Activated naive CD8-positive, alpha-beta T cell (primary cell): Measurements from ENCODE around the gene DPP10.
"Not testable (repeated sequence)": the region's sequence is repeated elsewhere in the genome, so short reads cannot be mapped to it uniquely, and the experiment has no call there.

Source experiments
- H3K27ac Mint-ChIP-seq: one replicate; pipeline ENCODE4 v1.8.0; 2021; ENCODE audit warnings: mixed read lengths
- H3K27me3 Mint-ChIP-seq: one replicate; pipeline ENCODE4 v1.8.0; 2021; ENCODE audit warnings: mixed read lengths
- H3K36me3 Mint-ChIP-seq: one replicate; pipeline ENCODE4 v1.8.0; 2021; ENCODE audit warnings: mixed read lengths
- H3K4me1 Mint-ChIP-seq: one replicate; pipeline ENCODE4 v1.8.0; 2021; ENCODE audit warnings: low read depth, mixed read lengths
- H3K4me3 Mint-ChIP-seq: one replicate; pipeline ENCODE4 v1.8.0; 2021; ENCODE audit warnings: mild to moderate bottlenecking, mixed read lengths
- H3K9me3 Mint-ChIP-seq: one replicate; pipeline ENCODE4 v1.8.0; 2021; ENCODE audit warnings: low read depth, mixed read lengths

Gene DPP10

GRCh38 chr2:115077626-115078025 is 635.2 kb downstream of the DPP10 start:
- no peaks in the 10 kb centered on the region for H3K36me3 Mint-ChIP-seq
- no peak overlapping the region for H3K4me3 Mint-ChIP-seq
- H3K4me1 Mint-ChIP-seq, result no peaks in the 10 kb centered on the region
- H3K27ac Mint-ChIP-seq, result no peak overlapping the region
- peaks cover 4% of the 10 kb centered on the region for H3K9me3 Mint-ChIP-seq
- no peaks in the 10 kb centered on the region for H3K27me3 Mint-ChIP-seq

GRCh38 chr2:115083225-115083624 is 640.8 kb downstream of the DPP10 start:
- no peaks in the 10 kb centered on the region for H3K36me3 Mint-ChIP-seq
- H3K27me3 Mint-ChIP-seq, result no peaks in the 10 kb centered on the region
- no peak overlapping the region for H3K4me3 Mint-ChIP-seq
- no peak overlapping the region for H3K27ac Mint-ChIP-seq
- peaks cover 4% of the 10 kb centered on the region for H3K9me3 Mint-ChIP-seq
- H3K4me1 Mint-ChIP-seq, result no peaks in the 10 kb centered on the region

- H3K27ac Mint-ChIP-seq, result no peak overlapping the region
- H3K36me3 Mint-ChIP-seq, result no peaks in the 10 kb centered on the region
These were observed 641.3 kb downstream of the DPP10 start for GRCh38 chr2:115083711-115084110.

GRCh38 chr2:115084446-115084845 is 642.0 kb downstream of the DPP10 start:
- Mint-ChIP-seq H3K36me3 (no peaks in the 10 kb centered on the region), H3K4me1 (no peaks in the 10 kb centered on the region), H3K27ac (no peak overlapping the region), H3K27me3 (no peaks in the 10 kb centered on the region), H3K4me3 (no peak overlapping the region), H3K9me3 (peaks cover 4% of the 10 kb centered on the region)

More at GRCh38 chr2:115083711-115084110, 641.3 kb downstream of the DPP10 start:
- no peaks in the 10 kb centered on the region for H3K27me3 Mint-ChIP-seq
- peaks cover 4% of the 10 kb centered on the region for H3K9me3 Mint-ChIP-seq
- no peaks in the 10 kb centered on the region for H3K4me1 Mint-ChIP-seq
- no peak overlapping the region for H3K4me3 Mint-ChIP-seq

GRCh38 chr2:115086051-115086620 is 643.7 kb downstream of the DPP10 start:
- H3K4me1 Mint-ChIP-seq, H3K27ac Mint-ChIP-seq, H3K27me3 Mint-ChIP-seq, H3K9me3 Mint-ChIP-seq, H3K4me3 Mint-ChIP-seq, H3K36me3 Mint-ChIP-seq: not testable (repeated sequence)

- no peaks in the 10 kb centered on the region for H3K4me1 Mint-ChIP-seq
- no peak overlapping the region for H3K4me3 Mint-ChIP-seq
- H3K9me3 Mint-ChIP-seq, result peaks cover 16% of the 10 kb centered on the region
- no peak overlapping the region for H3K27ac Mint-ChIP-seq
- H3K27me3 Mint-ChIP-seq, result no peaks in the 10 kb centered on the region
- H3K36me3 Mint-ChIP-seq, result no peaks in the 10 kb centered on the region
These were observed 652.0 kb downstream of the DPP10 start for GRCh38 chr2:115094441-115094840.

GRCh38 chr2:115105966-115106365 is 663.5 kb downstream of the DPP10 start:
- no peaks in the 10 kb centered on the region for H3K36me3 Mint-ChIP-seq
- no peak overlapping the region for H3K4me3 Mint-ChIP-seq
- peaks cover 4% of the 10 kb centered on the region for H3K9me3 Mint-ChIP-seq
- H3K27me3 Mint-ChIP-seq, result no peaks in the 10 kb centered on the region
- H3K4me1 Mint-ChIP-seq, result no peaks in the 10 kb centered on the region
- no peak overlapping the region for H3K27ac Mint-ChIP-seq

GRCh38 chr2:115115135-115115534 is 672.7 kb downstream of the DPP10 start:
- Mint-ChIP-seq H3K36me3 (no peaks in the 10 kb centered on the region), H3K27me3 (no peaks in the 10 kb centered on the region), H3K4me3 (no peak overlapping the region), H3K4me1 (no peaks in the 10 kb centered on the region), H3K9me3 (no peaks in the 10 kb centered on the region), H3K27ac (no peak overlapping the region)

GRCh38 chr2:115118306-115118705 is 675.9 kb downstream of the DPP10 start:
- H3K27me3 Mint-ChIP-seq, result no peaks in the 10 kb centered on the region
- H3K4me1 Mint-ChIP-seq, result no peaks in the 10 kb centered on the region

GRCh38 chr2:115119086-115119485 is 676.6 kb downstream of the DPP10 start:
- Mint-ChIP-seq H3K27ac (no peak overlapping the region), H3K4me3 (no peak overlapping the region), H3K4me1 (no peaks in the 10 kb centered on the region), H3K36me3 (no peaks in the 10 kb centered on the region), H3K9me3 (no peaks in the 10 kb centered on the region), H3K27me3 (no peaks in the 10 kb centered on the region)

More at GRCh38 chr2:115118306-115118705, 675.9 kb downstream of the DPP10 start:
- no peaks in the 10 kb centered on the region for H3K36me3 Mint-ChIP-seq
- H3K27ac Mint-ChIP-seq, result no peak overlapping the region
- no peaks in the 10 kb centered on the region for H3K9me3 Mint-ChIP-seq
- H3K4me3 Mint-ChIP-seq, result no peak overlapping the region

GRCh38 chr2:115122701-115123100 is 680.3 kb downstream of the DPP10 start:
- Mint-ChIP-seq H3K4me3 (no peak overlapping the region), H3K36me3 (no peaks in the 10 kb centered on the region), H3K27ac (no peak overlapping the region), H3K9me3 (no peaks in the 10 kb centered on the region), H3K27me3 (no peaks in the 10 kb centered on the region), H3K4me1 (no peaks in the 10 kb centered on the region)

GRCh38 chr2:115124817-115125216 is 682.4 kb downstream of the DPP10 start:
- Mint-ChIP-seq H3K27ac (no peak overlapping the region), H3K4me3 (no peak overlapping the region), H3K27me3 (no peaks in the 10 kb centered on the region), H3K4me1 (no peaks in the 10 kb centered on the region), H3K9me3 (no peaks in the 10 kb centered on the region), H3K36me3 (no peaks in the 10 kb centered on the region)

GRCh38 chr2:115129536-115129935 is 687.1 kb downstream of the DPP10 start:
- Mint-ChIP-seq H3K36me3 (no peaks in the 10 kb centered on the region), H3K27me3 (no peaks in the 10 kb centered on the region), H3K27ac (no peak overlapping the region), H3K4me1 (no peaks in the 10 kb centered on the region), H3K9me3 (peaks cover 5% of the 10 kb centered on the region), H3K4me3 (no peak overlapping the region)

GRCh38 chr2:115160531-115161080 is 718.2 kb downstream of the DPP10 start:
- H3K36me3 Mint-ChIP-seq, result no peaks in the 10 kb centered on the region
- H3K4me3 Mint-ChIP-seq, result peak overlapping the region; percentile 59
- no peak overlapping the region for H3K27ac Mint-ChIP-seq
- H3K27me3 Mint-ChIP-seq, result peaks cover 25% of the 10 kb centered on the region
- no peaks in the 10 kb centered on the region for H3K9me3 Mint-ChIP-seq
- peaks cover 10% of the 10 kb centered on the region for H3K4me1 Mint-ChIP-seq

GRCh38 chr2:115161081-115161770 is 718.8 kb downstream of the DPP10 start:
- Mint-ChIP-seq H3K36me3 (no peaks in the 10 kb centered on the region), H3K27ac (no peak overlapping the region), H3K27me3 (peaks cover 25% of the 10 kb centered on the region), H3K9me3 (no peaks in the 10 kb centered on the region), H3K4me1 (peaks cover 10% of the 10 kb centered on the region), H3K4me3 (peak overlapping the region; percentile 59)
